Esophagus muscularis mucosa (tissue), 4 donors: ENCODE measurements around the gene ZMYM4. TPM values are rescaled to one million over a fixed set of nuclear protein-coding genes. Genes with fewer than 3 reads are reported as not detected.

Source experiments
- DNase-seq: peaks from one replicate; pipeline ENCODE4 v3.0.0-alpha.2; 2017; ENCODE audit errors: extremely low spot score
- H3K27ac ChIP-seq, 4 donors: fragments of 200-600 bp; sonication (generic); replicated peaks in 1 of 4; 1 replicate in 3 of 4; 2 replicates in 1 of 4; pipeline ENCODE4 v1.5.1; 2016 to 2019; ENCODE audit warnings: mild to moderate bottlenecking in 1 of 4
- H3K27me3 ChIP-seq, 4 donors: fragments of 200-600 bp; sonication (generic); one replicate each; pipeline versions ENCODE4 v1.5.1 to v1.6.0; 2016 to 2019
- H3K36me3 ChIP-seq, 4 donors: fragments of 200-600 bp; sonication (generic); one replicate each; pipeline ENCODE4 v1.5.1; 2016 to 2019
- H3K4me1 ChIP-seq, 4 donors: fragments of 200-600 bp; sonication (generic); one replicate each; pipeline ENCODE4 v1.5.1; 2016 to 2019
- H3K4me3 ChIP-seq, 4 donors: fragments of 200-600 bp; sonication (generic); 1 replicate in 2 of 4; 2 replicates in 2 of 4; pipeline ENCODE4 v1.5.1; 2016 to 2019; ENCODE audit warnings: mild to moderate bottlenecking in 4 of 4, moderate library complexity in 1 of 4
- H3K9me3 ChIP-seq, 4 donors: fragments of 200-600 bp; sonication (generic); 1 replicate in 3 of 4; 2 replicates in 1 of 4; pipeline ENCODE4 v1.5.1; 2016 to 2019
- CTCF ChIP-seq, 3 experiments: fragments of 200-600 bp in 2 of 3; fragments of 450-650 bp in 1 of 3; sonication (generic) in 2 of 3; IDR thresholded peaks; one replicate each; pipeline ENCODE4 v1.5.1; 2017 to 2019; ENCODE audit warnings: antibody characterized with exemption in 3 of 3, mild to moderate bottlenecking in 2 of 3, moderate library complexity in 1 of 3
- EP300 ChIP-seq: sonication (generic); formaldehyde crosslinking; IDR thresholded peaks from one replicate; pipeline ENCODE4 v1.6.1; 2017; ENCODE audit warnings: antibody characterized with exemption
- POLR2A ChIP-seq: fragments of 450-650 bp; IDR thresholded peaks from one replicate; pipeline ENCODE4 v1.6.1; 2017; ENCODE audit warnings: antibody characterized with exemption, moderate library complexity, mild to moderate bottlenecking, low read depth
- POLR2AphosphoS5 ChIP-seq, 2 donors: sonication (generic); formaldehyde crosslinking; IDR thresholded peaks; one replicate each; pipeline ENCODE4 v1.6.1; 2017; ENCODE audit warnings: antibody characterized with exemption in 2 of 2
- WGBS: methylation state at CpG from one replicate; pipeline ENCODE4 v1.1.5; 2018; 5-methylcytosine and 5-hydroxymethylcytosine counted together
- intact Hi-C: fragments of 100-400 bp; cut with DNase I; formaldehyde crosslinking; loops from one replicate; pipeline ENCODE4 v1.15.1; 2023
- total RNA-seq, 4 donors: library from RNA; depleted of rRNA; stranded (reverse); fragments of >200 nt; gene quantifications; one replicate each; pipeline versions ENCODE4 v1.1.0 to v1.2.1, GENCODE V29; 2016

The ZMYM4 gene
- total RNA-seq, 4 donors from 2014 or later = 24.6 to 32.0 (median 27.3) TPM

GRCh38 chr1:35436078-35436477, 167.6 kb downstream of the ZMYM4 start:
- Histone ChIP-seq H3K4me3 (no peak overlapping the region), H3K4me1 (no peaks in the 10 kb centered on the region), H3K27ac (no peak overlapping the region), H3K27me3 (no peaks in the 10 kb centered on the region), H3K36me3 (peaks cover 53 to 97% (median 86%) of the 10 kb centered on the region in 4 donors), H3K9me3 (no peaks in the 10 kb centered on the region)
- WGBS = 98% methylated on average over 10 of the region's 10 CpGs
- TF ChIP-seq POLR2A (no peak), CTCF (IDR thresholded peaks at IDR 0.05) (no peak), EP300 (no peak), POLR2AphosphoS5 (IDR thresholded peaks at IDR 0.05) (no peak)
- no peak for DNase-seq
- intact Hi-C loops = no loop called here

- TF ChIP-seq POLR2A (no peak), POLR2AphosphoS5 (IDR thresholded peaks at IDR 0.05) (no peak), EP300 (no peak), CTCF (IDR thresholded peaks at IDR 0.05) (no peak)
- intact Hi-C loops = no loop called here
- Histone ChIP-seq H3K27ac (no peak overlapping the region), H3K36me3 (peaks cover 59 to 97% (median 91%) of the 10 kb centered on the region in 4 donors), H3K4me3 (no peak overlapping the region), H3K27me3 (no peaks in the 10 kb centered on the region), H3K4me1 (no peaks in the 10 kb centered on the region), H3K9me3 (no peaks in the 10 kb centered on the region)
- WGBS = 96% methylated on average over 9 of the region's 9 CpGs
- DNase-seq = no peak
Observed at GRCh38 chr1:35437200-35437599, 168.7 kb downstream of the ZMYM4 start.

- H3K27me3 ChIP-seq = no peaks in the 10 kb centered on the region
- TF ChIP-seq EP300 = no peak
- TF ChIP-seq POLR2AphosphoS5 (IDR thresholded peaks at IDR 0.05) = no peak
- TF ChIP-seq CTCF (IDR thresholded peaks at IDR 0.05) = no peak
- no peak for TF ChIP-seq POLR2A
- H3K4me1 ChIP-seq = no peaks in the 10 kb centered on the region
- no peak overlapping the region for H3K27ac ChIP-seq
- WGBS = 100% methylated on average over 1 of the region's 1 CpG
- no peaks in the 10 kb centered on the region for H3K9me3 ChIP-seq
- DNase-seq = no peak
- H3K4me3 ChIP-seq = no peak overlapping the region
- intact Hi-C loops = no loop called here
- peaks cover 63 to 98% (median 92%) of the 10 kb centered on the region in 4 donors for H3K36me3 ChIP-seq
Observed at GRCh38 chr1:35439626-35440025, 171.1 kb downstream of the ZMYM4 start.

GRCh38 chr1:35441926-35442579, 173.5 kb downstream of the ZMYM4 start:
- intact Hi-C loops = no loop called here
- H3K4me1 ChIP-seq = no peaks in the 10 kb centered on the region
- WGBS = 74% methylated on average over 8 of the region's 8 CpGs
- TF ChIP-seq POLR2A = no peak
- peaks cover 50 to 98% (median 87%) of the 10 kb centered on the region in 4 donors for H3K36me3 ChIP-seq
- H3K4me3 ChIP-seq = no peak overlapping the region
- no peaks in the 10 kb centered on the region for H3K27me3 ChIP-seq
- peak; percentile 34 for DNase-seq
- H3K9me3 ChIP-seq = no peaks in the 10 kb centered on the region
- no peak overlapping the region for H3K27ac ChIP-seq

- DNase-seq = peak; percentile 55
- Histone ChIP-seq H3K4me3 (no peak overlapping the region), H3K4me1 (no peaks in the 10 kb centered on the region), H3K27me3 (no peaks in the 10 kb centered on the region), H3K36me3 (peaks cover 50 to 98% (median 85%) of the 10 kb centered on the region in 4 donors), H3K9me3 (no peaks in the 10 kb centered on the region), H3K27ac (no peak overlapping the region)
- TF ChIP-seq CTCF (IDR thresholded peaks at IDR 0.05) (no peak), POLR2A (no peak), EP300 (no peak), POLR2AphosphoS5 (IDR thresholded peaks at IDR 0.05) (no peak)
- WGBS = 75% methylated on average over 4 of the region's 4 CpGs
- intact Hi-C loops = no loop called here
Observed at GRCh38 chr1:35442734-35443133, 174.2 kb downstream of the ZMYM4 start.
